K562 (cell line): ENCODE results near the gene DDRGK1. TPM values are rescaled to one million over a fixed set of nuclear protein-coding genes. Genes with fewer than 3 reads are reported as not detected.

Experiments
- BACH1 ChIP-seq: fragments of 200-800 bp; sonication (Bioruptor generic); IDR thresholded peaks from 2 replicates; pipeline ENCODE4 v1.6.1; 2016; ENCODE audit warnings: missing genetic modification characterization, missing compliant biosample characterization
- CHD1 ChIP-seq: fragments of 200-600 bp; sonication (generic); IDR thresholded peaks from one replicate; pipeline ENCODE4 v1.6.1; 2012; ENCODE audit warnings: mild to moderate bottlenecking, moderate library complexity, low read length, inconsistent platforms
- DACH1 ChIP-seq: fragments of 450-650 bp; IDR thresholded peaks from 2 replicates; pipeline ENCODE4 v1.6.1; 2018; ENCODE audit not compliant: partially characterized antibody
- EP300 ChIP-seq: IDR thresholded peaks from 2 replicates; pipeline ENCODE4 v1.6.1; 2012; ENCODE audit warnings: low read length, improper control_type of control experiment
- HDAC2 ChIP-seq: fragments of 450-650 bp; IDR thresholded peaks from 2 replicates; pipeline ENCODE4 v1.6.1; 2016; ENCODE audit warnings: mild to moderate bottlenecking
- HDAC8 ChIP-seq: fragments of 450-650 bp; IDR thresholded peaks from 2 replicates; pipeline ENCODE4 v1.6.1; 2016; ENCODE audit warnings: mild to moderate bottlenecking, missing genetic modification characterization, moderate library complexity, missing compliant biosample characterization
- ILK ChIP-seq: fragments of 450-650 bp; IDR thresholded peaks from 2 replicates; pipeline ENCODE4 v1.6.1; 2016; ENCODE audit warnings: missing genetic modification characterization, low read depth, mild to moderate bottlenecking, missing compliant biosample characterization, moderate library complexity, borderline replicate concordance
- MXI1 ChIP-seq: IDR thresholded peaks from 2 replicates; pipeline ENCODE4 v1.6.1; 2011; ENCODE audit warnings: low read depth, mild to moderate bottlenecking, improper control_type of control experiment, low read length
- NFYB ChIP-seq: IDR thresholded peaks from 2 replicates; pipeline ENCODE4 v1.6.1; 2011; ENCODE audit warnings: mild to moderate bottlenecking, moderate library complexity; ENCODE audit not compliant: insufficient read length; ENCODE audit errors: extremely low read depth
- NR4A1 ChIP-seq, 2 experiments: fragments of 250-450 bp in 1 of 2; fragments of 450-650 bp in 1 of 2; sonication (Bioruptor Pico) in 1 of 2; IDR thresholded peaks; 2 replicates each; pipeline versions ENCODE4 v1.4.0 to v1.6.1; 2016 to 2020; ENCODE audit warnings: mild to moderate bottlenecking in 2 of 2, missing compliant biosample characterization in 1 of 2, missing genetic modification characterization in 1 of 2, moderate library complexity in 1 of 2
- POU5F1 ChIP-seq: fragments of 150-350 bp; IDR thresholded peaks from 2 replicates; pipeline ENCODE4 v1.6.1; 2014; ENCODE audit warnings: borderline replicate concordance, low read length, low read depth, mild to moderate bottlenecking; ENCODE audit not compliant: partially characterized antibody
- SETDB1 ChIP-seq: IDR thresholded peaks from one replicate; pipeline ENCODE4 v1.6.1; 2012; ENCODE audit warnings: low read length, control low read depth, inconsistent platforms
- SOX6 ChIP-seq: fragments of 450-650 bp; IDR thresholded peaks from 2 replicates; pipeline ENCODE4 v1.6.1; 2014; ENCODE audit warnings: mild to moderate bottlenecking
- ZNF24 ChIP-seq: fragments of 450-650 bp; IDR thresholded peaks from 2 replicates; pipeline ENCODE4 v1.6.1; 2016
- ZNF263 ChIP-seq: sonication (generic); formaldehyde crosslinking; IDR thresholded peaks from 2 replicates; pipeline ENCODE4 v1.8.0; 2022; ENCODE audit warnings: mild to moderate bottlenecking, missing genetic modification reagents, borderline replicate concordance
- ZNF3 ChIP-seq: fragments of 250-450 bp; sonication (Bioruptor Pico); IDR thresholded peaks from 2 replicates; pipeline ENCODE4 v1.5.0; 2021; ENCODE audit warnings: mild to moderate bottlenecking, moderate library complexity
- ZNF609 ChIP-seq: sonication (generic); formaldehyde crosslinking; IDR thresholded peaks from 2 replicates; pipeline ENCODE4 v1.8.1; 2023; ENCODE audit warnings: missing genetic modification reagents, mild to moderate bottlenecking, borderline replicate concordance
- ZNF696 ChIP-seq: fragments of 250-450 bp; sonication (Bioruptor Pico); conservative IDR thresholded peaks from 2 replicates; pipeline ENCODE4 v1.4.0; 2020; ENCODE audit warnings: mild to moderate bottlenecking, moderate library complexity
- polyA plus RNA-seq, 8 experiments: library from polyadenylated mRNA; depleted of rRNA in 4 of 8; stranded (reverse) in 5 of 8; unstranded in 3 of 8; fragments of >200 nt; fragmentation: Nextera tagmentation in 2 of 8; fragmentation: Illumina TruSeq in 1 of 8; extraction: Ambion mirVana in 2 of 8; extraction: Trizol in 1 of 8; gene quantifications; 2 replicates each; pipeline versions ENCODE4 v1.2.1 to v1.2.3, GENCODE V29; 2011 to 2014; ENCODE audit warnings: inconsistent platforms in 1 of 8, missing spikeins in 1 of 8
- total RNA-seq, 7 experiments: library from RNA; depleted of rRNA in 6 of 7; stranded (reverse); fragments of >200 nt in 6 of 7; fragmentation: Illumina TruSeq in 2 of 7; extraction: Trizol in 2 of 7; gene quantifications; 2 replicates each; pipeline versions ENCODE4 v1.2.1 to v1.2.3, GENCODE V29; 2011 to 2021; ENCODE audit warnings: low replicate concordance in 1 of 7
- TF ChIP-seq, protein P1 (sequence below): fragments of 150-350 bp; conservative IDR thresholded peaks from 2 replicates; pipeline ENCODE4 v1.6.1; 2014; ENCODE audit warnings: low read length
- TF ChIP-seq, protein P2 (sequence below): fragments of 450-650 bp; IDR thresholded peaks from 2 replicates; pipeline ENCODE4 v1.6.1; 2016; ENCODE audit warnings: antibody characterized with exemption

Gene DDRGK1
- total and polyA plus RNA-seq, 9 of the 15 experiments (the other 6 are each of a cell fraction or from before 2014, with no cell fraction given), result 2.3 to 54.4 (median 29.1) TPM

GRCh38 chr20:3158968-3159431 lies 45.5 kb downstream of the DDRGK1 start (continued):
- TF ChIP-seq, protein P1, sequence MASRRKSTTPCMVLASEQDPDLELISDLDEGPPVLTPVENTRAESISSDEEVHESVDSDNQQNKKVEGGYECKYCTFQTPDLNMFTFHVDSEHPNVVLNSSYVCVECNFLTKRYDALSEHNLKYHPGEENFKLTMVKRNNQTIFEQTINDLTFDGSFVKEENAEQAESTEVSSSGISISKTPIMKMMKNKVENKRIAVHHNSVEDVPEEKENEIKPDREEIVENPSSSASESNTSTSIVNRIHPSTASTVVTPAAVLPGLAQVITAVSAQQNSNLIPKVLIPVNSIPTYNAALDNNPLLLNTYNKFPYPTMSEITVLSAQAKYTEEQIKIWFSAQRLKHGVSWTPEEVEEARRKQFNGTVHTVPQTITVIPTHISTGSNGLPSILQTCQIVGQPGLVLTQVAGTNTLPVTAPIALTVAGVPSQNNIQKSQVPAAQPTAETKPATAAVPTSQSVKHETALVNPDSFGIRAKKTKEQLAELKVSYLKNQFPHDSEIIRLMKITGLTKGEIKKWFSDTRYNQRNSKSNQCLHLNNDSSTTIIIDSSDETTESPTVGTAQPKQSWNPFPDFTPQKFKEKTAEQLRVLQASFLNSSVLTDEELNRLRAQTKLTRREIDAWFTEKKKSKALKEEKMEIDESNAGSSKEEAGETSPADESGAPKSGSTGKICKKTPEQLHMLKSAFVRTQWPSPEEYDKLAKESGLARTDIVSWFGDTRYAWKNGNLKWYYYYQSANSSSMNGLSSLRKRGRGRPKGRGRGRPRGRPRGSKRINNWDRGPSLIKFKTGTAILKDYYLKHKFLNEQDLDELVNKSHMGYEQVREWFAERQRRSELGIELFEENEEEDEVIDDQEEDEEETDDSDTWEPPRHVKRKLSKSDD, result no peak
- TF ChIP-seq ZNF24 (no peak), ZNF696 (no peak), HDAC8 (tag) (no peak), BACH1 (tag) (peak; percentile 93), HDAC2 (no peak), ZNF609 (CRISPR knock-in tag) (no peak), NFYB (no peak), EP300 (0 out of 2 replicates have a peak, but pooled peaks have one; percentile 11), SETDB1 (no peak), SOX6 (no peak), POU5F1 (no peak), ZNF3 (no peak), MXI1 (no peak), NR4A1 (CRISPR knock-in tag; IDR thresholded peaks at IDR 0.05) (no peak), NR4A1 (tag; IDR thresholded peaks at IDR 0.05) (no peak), DACH1 (peak; percentile 23), ZNF263 (CRISPR knock-in tag) (0 out of 2 replicates have a peak, but pooled peaks have one; percentile 24), ILK (tag) (no peak), CHD1 (peak; percentile 60)
- TF ChIP-seq, protein P2, sequence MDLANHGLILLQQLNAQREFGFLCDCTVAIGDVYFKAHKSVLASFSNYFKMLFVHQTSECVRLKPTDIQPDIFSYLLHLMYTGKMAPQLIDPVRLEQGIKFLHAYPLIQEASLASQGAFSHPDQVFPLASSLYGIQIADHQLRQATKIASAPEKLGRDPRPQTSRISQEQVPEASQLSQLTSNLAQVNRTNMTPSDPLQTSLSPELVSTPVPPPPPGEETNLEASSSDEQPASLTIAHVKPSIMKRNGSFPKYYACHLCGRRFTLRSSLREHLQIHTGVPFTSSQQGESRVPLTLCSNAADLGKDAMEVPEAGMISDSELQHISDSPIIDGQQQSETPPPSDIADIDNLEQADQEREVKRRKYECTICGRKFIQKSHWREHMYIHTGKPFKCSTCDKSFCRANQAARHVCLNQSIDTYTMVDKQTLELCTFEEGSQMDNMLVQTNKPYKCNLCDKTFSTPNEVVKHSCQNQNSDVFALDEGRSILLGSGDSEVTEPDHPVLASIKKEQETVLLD, result no peak
